ENCODE results near the gene FADS1.

Gene FADS1

DNA sequence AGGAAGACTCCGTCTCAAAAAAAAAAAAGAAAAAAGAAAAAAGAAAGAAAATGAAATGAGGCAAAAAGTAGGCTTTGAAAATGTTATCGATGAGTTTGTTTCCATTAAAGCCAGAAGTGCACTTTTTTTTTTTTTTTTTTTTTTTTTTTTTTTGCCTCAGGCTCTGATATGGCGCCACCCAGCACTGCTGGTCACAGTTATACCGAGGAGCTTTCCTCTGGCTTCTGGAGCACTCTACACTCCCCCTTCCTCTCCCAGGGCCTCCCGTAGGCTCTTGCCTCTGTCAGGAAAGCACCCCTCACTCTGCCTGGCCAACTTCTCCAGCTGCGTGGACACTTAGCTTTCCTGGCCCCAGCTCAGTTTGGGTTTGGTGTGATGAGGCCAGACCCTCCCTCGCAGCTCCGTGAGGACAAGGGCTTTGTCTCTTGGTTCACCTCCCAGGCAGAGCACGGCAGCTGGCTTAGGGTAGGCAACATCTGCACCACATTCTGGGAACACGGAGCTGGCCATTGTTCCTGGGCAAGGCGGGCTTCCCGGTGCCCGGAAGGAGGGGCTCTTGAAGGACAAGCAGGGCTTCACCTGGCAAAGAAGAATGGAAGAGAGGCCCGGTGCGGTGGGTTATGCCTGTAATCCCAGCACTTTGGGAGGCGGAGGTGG, 28.2 kb upstream of the FADS1 start:
- DNase-seq: no peak

GRCh38 chr11:61842528-61842820, 25.7 kb upstream of the FADS1 start:
- DNase-seq: no peak

DNA sequence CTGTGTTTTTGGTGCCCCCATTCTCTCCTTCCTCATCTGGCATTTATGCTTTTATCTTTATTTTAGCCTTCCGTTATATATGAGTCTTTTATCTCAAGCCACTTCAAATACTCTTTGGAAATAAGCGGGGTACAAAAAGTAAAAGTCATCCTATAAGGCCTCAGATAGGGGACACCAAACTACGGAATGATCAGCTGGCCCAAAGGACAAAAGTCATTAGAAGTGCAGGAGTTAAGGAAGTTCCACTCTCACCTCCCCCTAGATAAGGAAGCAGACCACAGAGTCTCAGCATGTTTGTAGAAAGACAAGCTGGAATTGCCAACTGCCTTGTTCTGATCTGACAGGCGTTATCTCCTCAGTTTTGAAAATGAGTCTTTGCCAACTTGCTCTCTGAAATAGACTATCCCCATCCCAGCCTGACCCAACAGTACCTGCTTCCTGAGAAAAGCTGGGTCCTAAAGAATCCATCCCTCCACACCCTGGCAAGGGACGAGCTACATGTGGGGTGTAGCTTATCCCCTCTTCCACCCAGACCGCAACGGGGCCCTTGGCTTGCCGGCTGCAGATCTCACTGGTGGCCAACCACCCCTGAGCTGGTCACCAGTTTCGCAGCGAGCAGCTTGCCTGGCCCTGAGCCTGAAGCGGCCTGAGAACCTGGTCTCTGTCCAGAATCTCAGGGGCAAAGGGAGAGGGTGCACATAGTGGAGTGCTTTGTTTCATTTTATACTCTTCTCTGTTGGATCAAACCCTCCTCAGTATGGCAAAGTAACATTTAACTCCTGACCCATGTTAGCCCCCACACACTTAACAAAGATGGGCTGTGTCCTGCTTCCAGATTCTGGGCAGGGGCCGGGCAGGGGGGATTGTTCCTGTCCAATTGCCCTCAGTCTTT, 25.1 kb upstream of the FADS1 start:
- no peak for DNase-seq

- no peak for DNase-seq
Measured at GRCh38 chr11:61840371-61840770, 23.6 kb upstream of the FADS1 start.

- DNase-seq: no peak
Measured at GRCh38 chr11:61839742-61840141, 22.9 kb upstream of the FADS1 start.

GRCh38 chr11:61838921-61839320, 22.1 kb upstream of the FADS1 start:
- no peak for DNase-seq

DNA sequence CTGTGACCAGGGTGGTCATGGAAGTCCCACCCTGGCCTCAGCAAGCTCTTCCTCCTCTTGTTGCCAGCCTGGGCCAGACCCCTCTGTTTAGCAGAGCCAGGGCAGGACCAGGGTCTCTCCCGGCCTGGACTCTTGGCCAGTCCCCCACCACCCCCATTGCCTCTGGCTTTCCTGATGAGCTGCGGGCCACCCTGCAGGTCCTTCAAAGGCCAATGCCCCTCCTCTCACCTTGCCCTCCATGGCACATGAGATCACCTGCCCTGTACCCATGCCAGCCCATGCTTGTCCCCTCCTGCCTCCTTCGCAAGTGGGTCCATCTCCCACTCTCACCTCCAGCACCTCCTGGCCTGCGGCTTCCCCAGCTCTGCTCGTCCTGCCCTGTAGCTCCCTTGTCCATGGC, 21.7 kb upstream of the FADS1 start:
- no peak for DNase-seq

DNA sequence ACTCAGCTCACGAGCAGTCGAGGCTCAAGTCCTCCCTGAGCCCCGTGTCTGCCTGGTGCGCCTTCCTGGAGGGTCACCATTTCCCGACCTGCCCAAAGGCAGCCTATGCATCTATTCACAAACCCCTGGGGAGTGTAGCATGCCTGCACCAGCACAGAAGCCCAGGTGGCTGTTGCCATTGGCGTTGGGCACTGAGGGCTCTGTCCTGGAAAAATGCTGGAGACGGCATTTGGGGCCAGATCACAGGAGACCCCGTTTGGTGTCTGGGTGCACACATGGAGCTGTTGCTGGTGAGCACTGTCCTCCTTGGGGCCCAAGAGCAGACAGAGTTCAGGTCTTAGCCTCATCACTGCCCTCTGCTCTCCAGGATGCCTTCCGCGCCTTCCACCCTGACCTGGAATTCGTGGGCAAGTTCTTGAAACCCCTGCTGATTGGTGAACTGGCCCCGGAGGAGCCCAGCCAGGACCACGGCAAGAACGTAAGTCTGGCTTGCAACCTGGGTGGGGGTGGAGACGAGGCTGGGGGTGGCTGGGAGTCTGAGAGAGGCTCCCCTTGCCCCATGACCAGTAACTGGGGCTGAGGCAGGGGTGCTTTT, 20.7 kb upstream of the FADS1 start:
- no peak for DNase-seq

DNA sequence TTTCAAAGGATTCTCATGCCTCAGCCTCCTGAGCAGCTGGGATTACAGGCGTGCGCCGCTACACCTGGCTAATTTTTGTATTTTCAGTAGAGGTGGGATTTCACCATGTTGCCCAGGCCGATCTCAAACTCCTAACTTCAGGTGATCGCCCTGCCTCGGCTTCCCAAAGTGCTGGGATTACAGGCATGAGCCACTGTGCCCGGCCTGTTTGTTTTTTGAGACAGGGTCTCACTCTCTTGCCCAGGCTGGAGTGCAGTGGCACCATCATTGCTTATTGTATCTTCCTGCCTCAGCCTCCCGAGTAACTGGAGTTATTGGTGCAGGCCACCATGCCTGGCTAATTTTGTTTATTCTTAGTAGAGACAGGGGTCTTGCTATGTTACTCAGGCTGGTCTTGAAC, 19.4 kb upstream of the FADS1 start:
- DNase-seq: no peak

GRCh38 chr11:61834278-61835048, 17.7 kb upstream of the FADS1 start:
- DNase-seq: no peak

DNA sequence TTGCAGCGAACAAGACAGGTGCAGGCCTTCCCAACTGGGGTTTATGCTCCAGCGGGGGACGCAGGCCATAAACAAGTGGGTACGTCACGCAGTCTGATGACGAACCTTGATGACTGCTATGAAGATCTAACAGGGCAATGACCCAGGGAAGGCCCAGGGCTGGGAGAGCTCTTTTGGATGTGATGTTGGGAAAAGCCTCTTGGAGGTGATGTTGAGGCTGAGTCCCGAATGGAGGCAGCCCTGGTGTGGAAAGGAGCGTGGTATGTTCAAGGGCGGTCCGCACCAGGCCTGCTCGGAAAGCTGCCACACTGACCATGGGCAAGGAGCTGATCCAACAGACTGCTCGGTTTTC, 17.1 kb upstream of the FADS1 start:
- DNase-seq: no peak

- DNase-seq: no peak
Measured at GRCh38 chr11:61833471-61833870, 16.7 kb upstream of the FADS1 start.

DNA sequence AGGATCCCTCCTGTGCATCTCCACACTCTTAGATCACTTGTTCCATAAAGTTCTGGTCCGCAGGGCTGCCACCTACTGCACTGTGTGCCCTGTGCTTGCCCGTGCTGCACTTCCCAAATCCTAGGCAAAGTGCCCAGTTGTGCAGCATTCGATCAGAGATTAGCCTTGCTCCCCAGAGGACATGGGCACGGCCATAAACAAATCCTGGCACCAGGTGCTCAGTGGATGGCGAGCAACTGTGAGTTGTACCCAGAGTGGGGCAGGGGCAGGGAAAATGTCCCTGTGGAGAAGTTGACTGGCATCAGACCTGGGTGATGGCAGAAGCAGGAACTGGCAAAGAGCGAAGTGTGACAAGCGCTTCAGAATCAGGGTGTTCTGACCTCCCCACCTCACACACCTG, 16.0 kb upstream of the FADS1 start:
- DNase-seq: no peak

DNA sequence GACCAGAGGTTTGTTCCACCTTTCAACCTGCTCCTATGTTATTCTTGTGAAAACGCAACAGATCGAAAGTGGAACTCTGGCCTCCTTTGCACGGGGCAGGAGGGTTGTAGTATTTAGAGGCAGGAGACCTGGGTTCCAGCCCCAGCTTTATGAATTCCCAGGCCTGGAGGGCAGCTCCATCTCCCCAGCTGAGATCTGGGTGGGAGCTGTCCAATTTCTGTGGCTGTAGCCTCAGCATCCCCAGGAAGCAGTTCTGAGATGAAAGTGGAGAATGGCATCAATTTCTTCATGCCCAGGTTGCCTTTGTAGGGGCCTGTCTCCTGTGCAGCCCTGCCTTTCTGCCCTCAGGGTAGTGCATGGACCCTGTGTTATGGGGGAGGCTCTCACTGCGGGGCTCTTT, 15.4 kb upstream of the FADS1 start:
- no peak for DNase-seq

DNA sequence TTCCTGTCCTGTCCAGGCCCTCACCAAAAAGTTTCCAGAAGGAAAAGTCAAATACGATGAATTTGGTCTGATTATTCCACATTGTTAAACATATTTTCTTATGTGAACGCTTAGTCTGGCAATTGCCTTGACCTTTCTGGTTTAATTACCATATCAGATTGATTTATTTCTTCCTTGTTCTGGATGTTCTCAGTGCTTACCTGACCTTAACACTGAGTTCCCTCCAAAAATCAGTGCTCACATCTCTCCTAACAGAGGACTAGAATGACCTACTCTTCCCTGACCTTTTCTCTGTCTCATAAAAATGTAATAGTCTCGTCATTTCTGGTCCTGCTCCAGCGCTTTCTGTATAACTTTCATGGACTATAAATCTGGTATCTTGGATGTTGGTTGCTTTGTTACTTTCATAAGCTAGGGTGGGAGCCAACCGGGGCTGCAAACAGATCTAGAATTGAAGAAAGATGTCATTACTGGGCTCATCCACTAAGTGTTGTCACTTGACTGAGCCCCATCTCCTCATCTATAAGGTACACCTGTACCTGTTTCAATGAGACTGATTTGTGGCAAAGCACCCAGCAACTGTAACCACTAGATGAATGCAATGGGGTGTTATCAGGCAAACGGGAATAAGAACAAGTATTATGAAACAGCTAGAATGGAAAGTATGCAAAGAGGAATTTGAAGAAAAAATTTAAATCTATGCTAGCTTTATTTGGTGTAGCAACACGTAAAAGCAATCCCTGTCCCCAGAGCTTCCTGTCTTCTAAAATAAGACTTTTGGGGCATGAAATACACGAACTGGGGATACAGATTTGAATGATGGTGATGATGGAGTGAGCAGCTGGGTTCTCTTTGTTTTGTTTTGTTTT, 13.7 kb upstream of the FADS1 start:
- DNase-seq: no peak

DNA sequence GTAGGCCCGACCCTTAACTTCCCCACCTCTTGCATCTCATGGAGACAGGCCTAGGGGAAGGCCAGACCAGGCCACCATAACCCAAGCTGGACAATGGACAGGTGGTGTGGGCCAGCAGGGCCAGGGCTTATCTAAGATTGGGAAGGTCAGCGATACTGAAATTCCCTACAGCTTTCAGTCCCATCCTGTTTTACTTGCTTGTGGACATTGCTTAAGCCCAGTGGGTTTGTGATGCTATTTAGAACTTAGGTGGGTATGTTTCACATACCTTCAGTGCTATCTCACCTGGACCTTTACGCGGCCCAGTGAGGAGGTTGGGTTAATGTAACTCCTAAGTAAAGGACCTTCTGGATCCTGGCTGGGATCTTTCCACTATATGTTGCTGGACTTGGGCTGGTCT, 13.0 kb upstream of the FADS1 start:
- DNase-seq: no peak

DNA sequence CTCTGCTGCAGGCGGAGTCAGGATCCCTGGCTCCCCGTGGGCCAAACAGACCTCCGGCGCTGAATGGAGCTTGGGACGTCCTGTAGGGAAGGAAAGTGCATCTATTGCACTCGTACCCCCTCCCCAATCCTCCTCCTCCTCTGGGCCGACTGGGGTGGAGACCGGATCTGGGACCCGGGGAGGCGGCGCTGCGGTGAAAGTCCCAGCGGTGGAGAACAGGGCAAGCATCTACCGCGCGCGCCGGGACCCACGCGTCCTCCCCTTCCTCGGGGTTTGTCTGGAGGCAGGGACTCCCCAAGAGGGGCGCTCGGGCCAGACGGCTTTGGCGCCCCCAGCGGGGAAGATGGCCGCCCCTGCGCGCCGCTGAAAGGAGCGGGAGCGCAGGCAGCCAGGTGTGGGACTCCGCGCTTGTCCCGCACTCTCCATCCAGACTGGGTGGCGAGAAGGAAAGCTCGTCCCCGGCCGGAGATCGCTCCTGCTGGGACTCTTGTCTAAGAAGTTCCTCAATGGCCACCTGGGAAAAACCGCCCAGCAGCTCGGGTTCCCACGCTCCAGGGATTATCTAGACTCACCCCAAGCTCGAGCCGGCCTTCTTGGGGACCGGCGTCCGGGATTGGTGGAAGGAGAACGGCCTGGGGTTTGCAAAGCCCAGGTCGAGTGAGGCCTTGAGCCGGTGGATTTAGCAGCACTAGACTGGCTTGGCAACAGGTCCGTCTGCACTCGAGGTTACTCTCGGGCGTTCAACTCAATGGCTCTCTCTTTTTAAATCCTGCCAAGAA, 12.0 kb upstream of the FADS1 start:
- DNase-seq: peak; percentile 17

GRCh38 chr11:61828379-61828628, 11.5 kb upstream of the FADS1 start:
- no peak for DNase-seq

DNA sequence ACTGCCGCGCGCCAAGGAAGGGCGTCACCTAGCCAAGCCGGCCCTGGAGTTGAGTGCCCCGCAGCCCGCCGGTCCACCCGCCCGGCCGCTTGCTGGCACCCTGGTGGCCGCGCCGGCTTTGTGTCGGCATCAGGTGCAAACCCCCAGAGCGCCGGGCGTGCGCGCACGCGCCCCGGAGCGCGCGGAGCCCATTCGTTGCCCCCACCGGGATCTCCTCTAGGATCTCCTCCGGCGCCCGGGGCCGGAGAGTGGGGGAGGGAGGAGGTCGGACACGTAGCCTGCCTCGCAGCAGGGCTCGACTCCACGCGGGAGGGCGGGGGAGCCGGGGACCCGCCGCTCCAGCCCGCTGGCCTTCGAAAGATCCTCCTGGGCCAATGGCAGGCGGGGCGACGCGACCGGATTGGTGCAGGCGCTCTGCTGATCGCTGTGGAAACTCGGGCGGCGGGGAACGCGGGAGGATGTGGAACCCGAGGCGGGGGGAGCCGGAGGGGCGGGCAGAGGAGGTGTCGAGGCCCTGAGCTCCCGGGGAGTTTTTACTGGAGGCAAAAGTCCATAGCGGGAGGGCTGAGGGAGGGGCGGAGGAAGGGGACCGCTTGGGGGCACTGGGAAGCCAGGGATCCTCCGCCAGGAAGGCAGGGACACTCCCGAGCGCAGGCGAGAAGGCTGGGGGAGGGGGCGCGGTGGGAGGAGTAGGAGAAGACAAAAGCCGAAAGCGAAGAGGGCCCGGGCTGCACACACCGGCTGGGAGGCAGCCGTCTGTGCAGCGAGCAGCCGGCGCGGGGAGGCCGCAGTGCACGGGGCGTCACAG, 11.0 kb upstream of the FADS1 start, which contains the start of gene FADS2:
Gene FADS2, plus strand, starts transcription at position 730 of the 808 bp plus-strand sequence. CDS start 91 bp downstream, outside the sequence.
- peak; percentile 94 for DNase-seq

- DNase-seq: peak; percentile 74
Measured at GRCh38 chr11:61826930-61827570, 10.2 kb upstream of the FADS1 start.

- no peak for DNase-seq
Measured at GRCh38 chr11:61820174-61820573, 3.4 kb upstream of the FADS1 start.
